ENCODE results near the gene NT5M. TPM values are rescaled to one million over a fixed set of nuclear protein-coding genes. Genes with fewer than 3 reads are reported as not detected.

Gene NT5M
- total and polyA plus RNA-seq, 2 donors from 2014 or later: 2.8 to 10.0 TPM

GRCh38 chr17:17344507-17345293, 41.5 kb downstream of the NT5M start:
- TF ChIP-seq, protein P1, sequence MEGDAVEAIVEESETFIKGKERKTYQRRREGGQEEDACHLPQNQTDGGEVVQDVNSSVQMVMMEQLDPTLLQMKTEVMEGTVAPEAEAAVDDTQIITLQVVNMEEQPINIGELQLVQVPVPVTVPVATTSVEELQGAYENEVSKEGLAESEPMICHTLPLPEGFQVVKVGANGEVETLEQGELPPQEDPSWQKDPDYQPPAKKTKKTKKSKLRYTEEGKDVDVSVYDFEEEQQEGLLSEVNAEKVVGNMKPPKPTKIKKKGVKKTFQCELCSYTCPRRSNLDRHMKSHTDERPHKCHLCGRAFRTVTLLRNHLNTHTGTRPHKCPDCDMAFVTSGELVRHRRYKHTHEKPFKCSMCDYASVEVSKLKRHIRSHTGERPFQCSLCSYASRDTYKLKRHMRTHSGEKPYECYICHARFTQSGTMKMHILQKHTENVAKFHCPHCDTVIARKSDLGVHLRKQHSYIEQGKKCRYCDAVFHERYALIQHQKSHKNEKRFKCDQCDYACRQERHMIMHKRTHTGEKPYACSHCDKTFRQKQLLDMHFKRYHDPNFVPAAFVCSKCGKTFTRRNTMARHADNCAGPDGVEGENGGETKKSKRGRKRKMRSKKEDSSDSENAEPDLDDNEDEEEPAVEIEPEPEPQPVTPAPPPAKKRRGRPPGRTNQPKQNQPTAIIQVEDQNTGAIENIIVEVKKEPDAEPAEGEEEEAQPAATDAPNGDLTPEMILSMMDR (IDR thresholded peaks at IDR 0.05; ENCODE audit: borderline replicate concordance, extremely low read depth, insufficient read depth): no peak
- Histone ChIP-seq H3K27ac (ENCODE audit: low read depth in 2 of 2, low read length in 2 of 2) (no peak overlapping the region), H3K9ac (ENCODE audit: low read length in 3 of 3) (no peak overlapping the region), H3K9me3 (ENCODE audit: control insufficient read depth in 2 of 3, insufficient read depth in 1 of 3, low read length in 3 of 3) (no peaks in the 10 kb centered on the region), H3K4me3 (ENCODE audit: low read length in 3 of 3) (no peak overlapping the region), H3K27me3 (ENCODE audit: control insufficient read depth, insufficient read depth, low read length) (no peaks in the 10 kb centered on the region), H3K4me1 (ENCODE audit: control insufficient read depth in 2 of 3, insufficient read depth in 2 of 3, low read depth in 1 of 3, low read length in 3 of 3) (no peaks in the 10 kb centered on the region), H3K36me3 (ENCODE audit: control insufficient read depth in 2 of 3, insufficient read depth in 3 of 3, low read length in 3 of 3) (no peaks in the 10 kb centered on the region)
- FAIRE-seq (no peak), DNase-seq (peak in 1 of 5 donors; percentile 27)
- intact Hi-C loops (cut with DNase I): no loop called here

DNA sequence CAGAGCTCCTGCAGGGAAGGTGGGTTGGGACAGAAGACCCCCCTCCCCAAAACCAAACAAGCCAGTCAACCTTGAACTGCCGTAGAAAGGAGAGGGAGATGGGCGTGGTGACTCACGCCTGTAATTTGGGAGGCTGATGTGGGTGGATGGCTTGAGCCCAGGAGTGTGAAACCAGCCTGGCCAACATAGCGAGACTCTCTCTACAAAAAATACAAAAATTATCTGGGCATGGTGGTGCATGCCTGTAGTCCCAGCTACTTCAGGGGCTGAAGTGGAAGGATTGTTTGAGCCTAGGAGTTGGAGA, 42.1 kb downstream of the NT5M start:
- FAIRE-seq (no peak), DNase-seq (no peak)
- H3K4me3 ChIP-seq (ENCODE audit: low read length in 3 of 3): no peak overlapping the region
- no peak overlapping the region for H3K27ac ChIP-seq (ENCODE audit: low read depth in 2 of 2, low read length in 2 of 2)
- H3K4me1 ChIP-seq (ENCODE audit: control insufficient read depth in 2 of 3, insufficient read depth in 2 of 3, low read depth in 1 of 3, low read length in 3 of 3): no peaks in the 10 kb centered on the region
- no peaks in the 10 kb centered on the region for H3K36me3 ChIP-seq (ENCODE audit: control insufficient read depth in 2 of 3, insufficient read depth in 3 of 3, low read length in 3 of 3)
- no peaks in the 10 kb centered on the region for H3K27me3 ChIP-seq (ENCODE audit: control insufficient read depth, insufficient read depth, low read length)
- no peak overlapping the region for H3K9ac ChIP-seq (ENCODE audit: low read length in 3 of 3)
- intact Hi-C loops (cut with DNase I): no loop called here
- TF ChIP-seq, protein P1 (IDR thresholded peaks at IDR 0.05; ENCODE audit: borderline replicate concordance, extremely low read depth, insufficient read depth): no peak
- H3K9me3 ChIP-seq (ENCODE audit: control insufficient read depth in 2 of 3, insufficient read depth in 1 of 3, low read length in 3 of 3): no peaks in the 10 kb centered on the region

DNA sequence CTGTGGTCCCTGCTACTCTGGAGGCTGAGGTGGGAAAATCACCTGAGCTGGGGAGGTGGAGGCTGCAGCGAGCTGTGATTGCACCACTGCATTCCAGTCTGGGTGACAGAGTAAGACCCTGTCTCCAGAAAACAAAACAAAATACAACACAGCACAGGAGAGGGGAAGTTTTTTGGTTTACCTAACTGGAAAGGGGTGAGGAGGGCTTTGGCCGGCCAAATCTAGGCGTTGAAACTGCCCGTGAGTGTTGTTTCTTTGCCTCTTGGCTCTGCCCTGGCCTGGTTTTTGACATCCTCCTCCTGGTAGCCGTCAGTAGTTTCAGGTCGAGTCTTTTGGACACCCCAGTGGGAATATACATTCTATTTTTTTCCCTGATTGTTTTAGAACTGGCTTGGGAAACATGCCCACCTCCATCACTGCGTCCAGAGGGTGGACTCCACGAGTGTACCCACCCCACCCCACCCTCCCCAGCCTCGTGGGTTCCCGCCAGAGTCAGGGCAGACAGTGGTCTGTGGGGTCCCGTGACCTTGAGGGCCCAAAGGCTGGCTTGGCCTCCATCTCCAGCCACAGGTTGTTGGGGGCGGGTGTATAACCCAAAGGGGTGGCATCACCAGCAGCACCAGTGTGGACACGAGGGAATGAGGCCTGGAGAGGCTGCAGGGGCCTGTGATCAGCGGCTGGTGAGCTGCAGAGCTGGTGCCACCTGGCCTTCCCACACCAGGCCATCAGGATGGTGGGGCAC, 42.7 kb downstream of the NT5M start:
- Histone ChIP-seq H3K27me3 (ENCODE audit: control insufficient read depth, insufficient read depth, low read length) (no peaks in the 10 kb centered on the region), H3K9me3 (ENCODE audit: control insufficient read depth in 2 of 3, insufficient read depth in 1 of 3, low read length in 3 of 3) (no peaks in the 10 kb centered on the region), H3K4me1 (ENCODE audit: control insufficient read depth in 2 of 3, insufficient read depth in 2 of 3, low read depth in 1 of 3, low read length in 3 of 3) (no peaks in the 10 kb centered on the region), H3K36me3 (ENCODE audit: control insufficient read depth in 2 of 3, insufficient read depth in 3 of 3, low read length in 3 of 3) (no peaks in the 10 kb centered on the region), H3K9ac (ENCODE audit: low read length in 3 of 3) (no peak overlapping the region), H3K27ac (ENCODE audit: low read depth in 2 of 2, low read length in 2 of 2) (no peak overlapping the region), H3K4me3 (ENCODE audit: low read length in 3 of 3) (no peak overlapping the region)
- DNase-seq: peak in 1 of 5 donors; percentile 30
- intact Hi-C loops (cut with DNase I): no loop called here
- TF ChIP-seq, protein P1 (IDR thresholded peaks at IDR 0.05; ENCODE audit: borderline replicate concordance, extremely low read depth, insufficient read depth): no peak
- FAIRE-seq: no peak
